HepG2 (cell line): ENCODE data around the gene RSBN1L. TPM values are rescaled to one million over a fixed set of nuclear protein-coding genes. Genes with fewer than 3 reads are reported as not detected.
A peak's percentile ranks its signal among the peaks of the same experiment; 100 is the strongest.

Experiments
- ATF1 ChIP-seq: IDR thresholded peaks from 2 replicates; pipeline ENCODE4 v1.6.1; 2016; ENCODE audit warnings: mild to moderate bottlenecking, control low read depth
- DPF2 ChIP-seq: sonication (generic); formaldehyde crosslinking; IDR thresholded peaks from 2 replicates; pipeline ENCODE4 v1.4.0; 2020; ENCODE audit warnings: mild to moderate bottlenecking, low read depth, missing genetic modification reagents, borderline replicate concordance
- ETV5 ChIP-seq: IDR thresholded peaks from 2 replicates; pipeline ENCODE4 v1.6.1; 2018; ENCODE audit warnings: missing biosample characterization, missing genetic modification reagents, inconsistent platforms, borderline replicate concordance
- FOXA1 ChIP-seq, 2 experiments: fragments of 450-650 bp in 1 of 2; sonication (generic) in 1 of 2; formaldehyde crosslinking in 1 of 2; IDR thresholded peaks; 2 replicates each; pipeline versions ENCODE4 v1.4.0 to v1.6.1; 2016 to 2020; ENCODE audit warnings: missing genetic modification reagents in 1 of 2
- HCFC1 ChIP-seq: fragments of 150-350 bp; IDR thresholded peaks from 2 replicates; pipeline ENCODE4 v1.6.1; 2014; ENCODE audit warnings: low read depth, low read length
- KDM3A ChIP-seq: IDR thresholded peaks from 2 replicates; pipeline ENCODE4 v1.6.1; 2018; ENCODE audit warnings: low read depth, missing compliant biosample characterization
- NCOA2 ChIP-seq: sonication (generic); formaldehyde crosslinking; IDR thresholded peaks from 2 replicates; pipeline ENCODE4 v1.8.0; 2022; ENCODE audit warnings: inconsistent platforms
- SRSF1 ChIP-seq: fragments of 200-400 bp; formaldehyde crosslinking; optimal IDR thresholded peaks from 2 replicates; pipeline ENCODE3; 2017; ENCODE audit warnings: mild to moderate bottlenecking, low read depth, low read length, moderate library complexity
- ZBTB1 ChIP-seq: sonication (generic); formaldehyde crosslinking; IDR thresholded peaks from 2 replicates; pipeline ENCODE4 v1.4.0; 2020; ENCODE audit warnings: missing genetic modification reagents, borderline replicate concordance
- ZNF703 ChIP-seq: sonication (generic); formaldehyde crosslinking; IDR thresholded peaks from 2 replicates; pipeline ENCODE4 v1.5.1; 2020; ENCODE audit warnings: missing genetic modification reagents, mild to moderate bottlenecking, moderate library complexity, borderline replicate concordance
- ZNF737 ChIP-seq: sonication (generic); formaldehyde crosslinking; IDR thresholded peaks from 2 replicates; pipeline ENCODE4 v1.5.0; 2020; ENCODE audit warnings: missing genetic modification reagents, mild to moderate bottlenecking, borderline replicate concordance
- ZSCAN29 ChIP-seq: sonication (generic); formaldehyde crosslinking; conservative IDR thresholded peaks from 2 replicates; pipeline ENCODE4 v1.4.0; 2020; ENCODE audit warnings: mild to moderate bottlenecking, missing genetic modification reagents
- polyA plus RNA-seq, 8 experiments: library from polyadenylated mRNA; depleted of rRNA in 3 of 8; stranded (reverse) in 7 of 8; unstranded in 1 of 8; fragments of >200 nt; fragmentation: Illumina TruSeq in 4 of 8; extraction: Trizol in 4 of 8; gene quantifications; 2 replicates each; pipeline versions ENCODE4 v1.2.1 to v1.2.3, GENCODE V29; 2011 to 2016; ENCODE audit warnings: low read depth in 4 of 8, missing spikeins in 1 of 8, mixed read lengths in 1 of 8; ENCODE audit not compliant: insufficient read depth in 1 of 8
- total RNA-seq, 5 experiments: library from RNA; depleted of rRNA; stranded (reverse); fragments of >200 nt; fragmentation: Illumina TruSeq; extraction: Trizol; gene quantifications; 2 replicates each; pipeline ENCODE4 v1.2.3, GENCODE V29; 2016; ENCODE audit warnings: low read depth in 1 of 5
- TF ChIP-seq, protein P1 (sequence below): sonication (generic); formaldehyde crosslinking; IDR thresholded peaks from 2 replicates; pipeline ENCODE4 v1.4.0; 2020; ENCODE audit warnings: mild to moderate bottlenecking, missing genetic modification reagents
- TF ChIP-seq, protein P2 (sequence below): sonication (generic); IDR thresholded peaks from 2 replicates; pipeline ENCODE4 v1.6.1; 2016; ENCODE audit warnings: low read depth, borderline replicate concordance
- TF ChIP-seq, protein P3 (sequence below): IDR thresholded peaks from 2 replicates; pipeline ENCODE4 v1.6.1; 2016; ENCODE audit warnings: control low read depth
- TF ChIP-seq, protein P4 (sequence below): sonication (generic); formaldehyde crosslinking; IDR thresholded peaks from 2 replicates; pipeline ENCODE4 v1.4.0; 2020; ENCODE audit warnings: mild to moderate bottlenecking, missing genetic modification reagents, borderline replicate concordance

The RSBN1L gene
- total and polyA plus RNA-seq, 2 of the 13 experiments (the other 11 are each of a cell fraction or from before 2014, with no cell fraction given): 7.7 to 21.3 TPM

DNA sequence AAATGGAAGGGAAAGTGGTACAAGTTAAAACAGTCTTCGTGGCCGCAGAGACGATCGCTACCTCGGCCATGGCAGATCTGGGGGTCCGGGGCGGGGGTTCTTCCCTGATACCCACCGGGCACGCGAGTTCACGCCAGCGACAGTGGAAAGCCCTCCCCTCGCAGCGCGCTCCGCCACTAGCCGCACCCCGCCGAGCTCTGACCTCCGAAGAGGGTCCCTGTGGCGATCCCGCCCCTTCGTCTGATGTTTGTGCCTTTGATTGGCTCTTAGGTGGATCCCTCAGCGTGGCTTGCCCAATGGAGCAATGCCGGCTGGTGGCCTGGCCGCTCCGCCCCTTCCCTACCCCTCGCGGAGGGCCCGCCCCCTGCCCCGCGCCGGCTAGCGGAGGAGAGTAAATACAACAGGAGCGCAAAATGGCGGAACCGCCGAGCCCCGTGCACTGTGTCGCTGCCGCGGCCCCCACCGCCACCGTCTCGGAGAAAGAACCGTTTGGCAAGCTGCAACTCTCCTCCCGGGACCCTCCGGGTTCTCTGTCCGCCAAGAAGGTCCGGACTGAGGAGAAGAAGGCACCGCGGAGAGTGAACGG, at the start of gene RSBN1L (continued):
- peak; percentile 81 for TF ChIP-seq SRSF1
- TF ChIP-seq KDM3A (CRISPR knock-in tag): peak; percentile 74; the same call in 1 of the 2 replicates
- TF ChIP-seq ATF1 (CRISPR knock-in tag): peak; percentile 51; the same call in 1 of the 2 replicates
- TF ChIP-seq, protein P1, sequence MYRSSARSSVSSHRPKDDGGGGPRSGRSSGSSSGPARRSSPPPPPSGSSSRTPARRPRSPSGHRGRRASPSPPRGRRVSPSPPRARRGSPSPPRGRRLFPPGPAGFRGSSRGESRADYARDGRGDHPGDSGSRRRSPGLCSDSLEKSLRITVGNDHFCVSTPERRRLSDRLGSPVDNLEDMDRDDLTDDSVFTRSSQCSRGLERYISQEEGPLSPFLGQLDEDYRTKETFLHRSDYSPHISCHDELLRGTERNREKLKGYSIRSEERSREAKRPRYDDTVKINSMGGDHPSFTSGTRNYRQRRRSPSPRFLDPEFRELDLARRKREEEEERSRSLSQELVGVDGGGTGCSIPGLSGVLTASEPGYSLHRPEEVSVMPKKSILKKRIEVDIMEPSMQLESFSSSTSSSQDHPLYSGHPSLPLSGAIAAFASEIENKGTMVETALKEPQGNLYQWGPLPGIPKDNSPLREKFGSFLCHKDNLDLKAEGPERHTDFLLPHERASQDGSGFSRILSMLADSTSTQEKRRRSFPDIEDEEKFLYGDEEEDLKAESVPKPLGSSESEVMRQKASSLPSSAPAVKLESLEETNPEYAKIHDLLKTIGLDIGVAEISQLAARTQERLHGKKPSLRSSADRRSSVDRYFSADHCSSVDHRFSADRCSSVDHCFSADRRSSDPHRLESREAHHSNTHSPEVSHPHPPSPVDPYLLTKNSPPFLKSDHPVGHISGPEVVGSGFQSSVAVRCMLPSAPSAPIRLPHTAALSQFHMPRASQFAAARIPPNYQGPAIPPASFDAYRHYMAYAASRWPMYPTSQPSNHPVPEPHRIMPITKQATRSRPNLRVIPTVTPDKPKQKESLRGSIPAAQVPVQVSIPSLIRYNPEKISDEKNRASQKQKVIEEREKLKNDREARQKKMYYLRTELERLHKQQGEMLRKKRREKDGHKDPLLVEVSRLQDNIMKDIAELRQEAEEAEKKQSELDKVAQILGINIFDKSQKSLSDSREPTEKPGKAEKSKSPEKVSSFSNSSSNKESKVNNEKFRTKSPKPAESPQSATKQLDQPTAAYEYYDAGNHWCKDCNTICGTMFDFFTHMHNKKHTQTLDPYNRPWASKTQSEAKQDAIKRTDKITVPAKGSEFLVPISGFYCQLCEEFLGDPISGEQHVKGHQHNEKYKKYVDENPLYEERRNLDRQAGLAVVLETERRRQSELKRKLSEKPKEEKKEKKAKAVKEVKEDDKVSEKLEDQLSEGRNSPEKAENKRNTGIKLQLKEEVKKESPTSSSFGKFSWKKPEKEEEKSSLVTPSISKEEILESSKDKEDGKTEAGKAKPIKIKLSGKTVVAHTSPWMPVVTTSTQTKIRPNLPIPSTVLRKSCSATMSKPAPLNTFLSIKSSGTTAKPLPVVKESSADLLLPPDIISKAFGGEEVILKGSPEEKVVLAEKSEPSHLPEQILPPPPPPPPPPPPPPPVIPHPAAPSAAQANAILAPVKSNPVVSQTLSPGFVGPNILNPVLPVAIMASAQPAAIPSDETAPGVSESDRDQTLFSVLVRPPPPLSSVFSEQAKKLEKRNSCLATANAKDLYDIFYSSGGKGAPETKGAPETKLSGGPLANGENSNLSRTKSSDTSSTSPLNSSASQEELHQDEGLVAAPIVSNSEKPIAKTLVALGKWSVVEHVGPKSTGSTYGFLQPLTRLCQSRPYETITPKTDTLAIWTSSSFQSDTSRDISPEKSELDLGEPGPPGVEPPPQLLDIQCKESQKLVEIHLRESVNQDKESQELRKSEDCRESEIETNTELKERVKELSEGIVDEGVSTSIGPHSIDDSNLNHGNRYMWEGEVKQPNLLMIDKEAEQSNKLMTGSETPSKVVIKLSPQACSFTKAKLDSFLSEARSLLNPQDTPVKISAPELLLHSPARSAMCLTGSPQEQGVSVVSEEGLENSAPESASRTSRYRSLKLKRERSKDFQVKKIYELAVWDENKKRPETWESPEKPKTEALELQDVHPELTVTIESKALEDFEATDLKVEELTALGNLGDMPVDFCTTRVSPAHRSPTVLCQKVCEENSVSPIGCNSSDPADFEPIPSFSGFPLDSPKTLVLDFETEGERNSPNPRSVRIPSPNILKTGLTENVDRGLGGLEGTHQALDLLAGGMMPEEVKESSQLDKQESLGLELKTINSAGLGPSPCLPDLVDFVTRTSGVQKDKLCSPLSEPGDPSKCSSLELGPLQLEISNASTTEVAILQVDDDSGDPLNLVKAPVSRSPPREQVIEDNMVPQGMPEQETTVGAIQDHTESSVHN (CRISPR knock-in tag): no peak
- no peak for TF ChIP-seq ZBTB1
- TF ChIP-seq, protein P2, sequence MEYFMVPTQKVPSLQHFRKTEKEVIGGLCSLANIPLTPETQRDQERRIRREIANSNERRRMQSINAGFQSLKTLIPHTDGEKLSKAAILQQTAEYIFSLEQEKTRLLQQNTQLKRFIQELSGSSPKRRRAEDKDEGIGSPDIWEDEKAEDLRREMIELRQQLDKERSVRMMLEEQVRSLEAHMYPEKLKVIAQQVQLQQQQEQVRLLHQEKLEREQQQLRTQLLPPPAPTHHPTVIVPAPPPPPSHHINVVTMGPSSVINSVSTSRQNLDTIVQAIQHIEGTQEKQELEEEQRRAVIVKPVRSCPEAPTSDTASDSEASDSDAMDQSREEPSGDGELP: peak; percentile 4; the same call in 1 of the 2 replicates
- peak; percentile 15; the same call in 1 of the 2 replicates for TF ChIP-seq NCOA2 (CRISPR knock-in tag)
- TF ChIP-seq FOXA1 (IDR thresholded peaks at IDR 0.05): no peak
- peak; percentile 85 for TF ChIP-seq FOXA1 (CRISPR knock-in tag; IDR thresholded peaks at IDR 0.05)
- TF ChIP-seq ETV5 (CRISPR knock-in tag): peak; percentile 50; the same call in 1 of the 2 replicates
- no peak for TF ChIP-seq HCFC1
- TF ChIP-seq ZNF703 (CRISPR knock-in tag): peak; percentile 54; the same call in 1 of the 2 replicates
- TF ChIP-seq, protein P3, sequence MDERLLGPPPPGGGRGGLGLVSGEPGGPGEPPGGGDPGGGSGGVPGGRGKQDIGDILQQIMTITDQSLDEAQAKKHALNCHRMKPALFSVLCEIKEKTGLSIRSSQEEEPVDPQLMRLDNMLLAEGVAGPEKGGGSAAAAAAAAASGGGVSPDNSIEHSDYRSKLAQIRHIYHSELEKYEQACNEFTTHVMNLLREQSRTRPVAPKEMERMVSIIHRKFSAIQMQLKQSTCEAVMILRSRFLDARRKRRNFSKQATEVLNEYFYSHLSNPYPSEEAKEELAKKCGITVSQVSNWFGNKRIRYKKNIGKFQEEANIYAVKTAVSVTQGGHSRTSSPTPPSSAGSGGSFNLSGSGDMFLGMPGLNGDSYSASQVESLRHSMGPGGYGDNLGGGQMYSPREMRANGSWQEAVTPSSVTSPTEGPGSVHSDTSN (CRISPR knock-in tag): peak; percentile 94
- TF ChIP-seq DPF2 (CRISPR knock-in tag): no peak
- TF ChIP-seq ZNF737 (CRISPR knock-in tag): no peak
- TF ChIP-seq, protein P4, sequence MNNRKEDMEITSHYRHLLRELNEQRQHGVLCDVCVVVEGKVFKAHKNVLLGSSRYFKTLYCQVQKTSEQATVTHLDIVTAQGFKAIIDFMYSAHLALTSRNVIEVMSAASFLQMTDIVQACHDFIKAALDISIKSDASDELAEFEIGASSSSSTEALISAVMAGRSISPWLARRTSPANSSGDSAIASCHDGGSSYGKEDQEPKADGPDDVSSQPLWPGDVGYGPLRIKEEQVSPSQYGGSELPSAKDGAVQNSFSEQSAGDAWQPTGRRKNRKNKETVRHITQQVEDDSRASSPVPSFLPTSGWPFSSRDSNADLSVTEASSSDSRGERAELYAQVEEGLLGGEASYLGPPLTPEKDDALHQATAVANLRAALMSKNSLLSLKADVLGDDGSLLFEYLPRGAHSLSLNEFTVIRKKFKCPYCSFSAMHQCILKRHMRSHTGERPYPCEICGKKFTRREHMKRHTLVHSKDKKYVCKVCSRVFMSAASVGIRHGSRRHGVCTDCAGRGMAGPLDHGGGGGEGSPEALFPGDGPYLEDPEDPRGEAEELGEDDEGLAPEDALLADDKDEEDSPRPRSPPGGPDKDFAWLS: no peak
- TF ChIP-seq ZSCAN29 (CRISPR knock-in tag): no peak
